IPS-11a (cell line): ENCODE data around the gene CORO1A.
A peak's percentile ranks its signal among the peaks of the same experiment; 100 is the strongest.
"Not testable (repeated sequence)": the region's sequence is repeated elsewhere in the genome, so short reads cannot be mapped to it uniquely, and the experiment has no call there.

Source experiments
- H3K4me3 ChIP-seq: one replicate; pipeline ENCODE4 v1.5.1; 2013; ENCODE audit warnings: low read depth, low read length, control low read depth

The CORO1A gene

GRCh38 chr16:30169416-30169815 lies 14.0 kb upstream of the CORO1A start:
- H3K4me3 ChIP-seq: not testable (repeated sequence)

GRCh38 chr16:30170145-30170544 lies 13.3 kb upstream of the CORO1A start:
- H3K4me3 ChIP-seq: not testable (repeated sequence)

GRCh38 chr16:30173054-30173453 lies 10.3 kb upstream of the CORO1A start:
- H3K4me3 ChIP-seq: no peak overlapping the region

GRCh38 chr16:30176876-30177275 lies 6.5 kb upstream of the CORO1A start:
- not testable (repeated sequence) for H3K4me3 ChIP-seq

DNA sequence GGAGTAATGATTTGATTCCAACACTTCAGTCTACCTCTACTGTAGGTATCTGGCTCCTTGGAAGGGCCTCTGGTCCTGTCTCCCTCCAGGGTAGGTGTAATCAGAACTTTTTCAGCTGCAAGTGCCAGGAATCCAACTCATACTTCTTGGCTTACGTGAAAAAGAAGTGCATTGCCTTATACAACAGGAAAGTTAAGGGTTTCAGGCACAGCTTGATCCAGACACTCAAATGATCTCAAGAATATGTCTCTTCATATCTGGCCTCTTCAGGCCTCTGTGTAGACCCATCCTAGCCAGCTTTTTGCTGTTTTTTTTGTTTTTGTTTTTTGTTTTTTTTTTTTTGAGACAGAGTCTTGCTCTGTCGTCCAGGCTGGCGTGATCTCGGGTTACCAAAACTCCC lies 4.2 kb upstream of the CORO1A start:
- no peak overlapping the region for H3K4me3 ChIP-seq

DNA sequence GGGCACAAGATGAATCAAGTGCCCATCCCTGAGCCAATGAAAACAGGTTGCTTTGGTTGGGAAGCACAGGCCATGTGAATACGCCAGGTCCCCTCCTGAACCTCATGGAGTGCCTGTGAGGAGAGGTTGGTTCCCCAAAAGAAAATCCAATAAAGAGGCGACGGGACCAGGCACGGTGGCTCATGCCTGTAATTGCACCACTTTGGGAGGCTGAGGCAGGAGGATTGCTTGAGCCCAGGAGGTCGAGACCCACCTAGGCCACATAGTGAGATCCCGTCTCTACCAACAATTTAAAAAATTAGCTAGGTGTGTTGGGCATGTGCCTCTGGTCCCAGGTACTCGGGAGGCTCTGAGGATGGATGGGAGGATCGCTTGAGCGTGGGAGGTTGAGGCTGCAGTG lies 3.5 kb upstream of the CORO1A start:
- no peak overlapping the region for H3K4me3 ChIP-seq

DNA sequence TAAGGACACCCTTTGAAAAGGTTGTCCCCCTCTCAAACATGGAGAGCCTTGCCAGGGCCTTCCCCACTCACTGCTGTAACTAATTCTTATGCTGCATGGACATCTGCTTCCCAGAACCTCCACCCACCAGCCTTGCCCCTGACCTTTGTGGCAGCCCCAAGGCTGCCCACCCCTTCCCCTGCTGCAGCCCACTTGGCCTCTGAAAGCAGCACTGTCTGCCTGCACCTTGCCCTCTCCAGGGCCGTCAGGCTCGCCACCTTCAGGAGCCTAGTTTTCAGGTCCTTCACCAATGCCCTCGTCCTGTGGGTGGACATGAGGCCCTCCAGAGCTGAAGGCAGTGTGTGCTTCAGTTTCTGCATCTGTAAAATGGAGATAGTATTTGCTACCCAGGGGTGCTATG lies 2.7 kb upstream of the CORO1A start:
- H3K4me3 ChIP-seq: no peak overlapping the region

DNA sequence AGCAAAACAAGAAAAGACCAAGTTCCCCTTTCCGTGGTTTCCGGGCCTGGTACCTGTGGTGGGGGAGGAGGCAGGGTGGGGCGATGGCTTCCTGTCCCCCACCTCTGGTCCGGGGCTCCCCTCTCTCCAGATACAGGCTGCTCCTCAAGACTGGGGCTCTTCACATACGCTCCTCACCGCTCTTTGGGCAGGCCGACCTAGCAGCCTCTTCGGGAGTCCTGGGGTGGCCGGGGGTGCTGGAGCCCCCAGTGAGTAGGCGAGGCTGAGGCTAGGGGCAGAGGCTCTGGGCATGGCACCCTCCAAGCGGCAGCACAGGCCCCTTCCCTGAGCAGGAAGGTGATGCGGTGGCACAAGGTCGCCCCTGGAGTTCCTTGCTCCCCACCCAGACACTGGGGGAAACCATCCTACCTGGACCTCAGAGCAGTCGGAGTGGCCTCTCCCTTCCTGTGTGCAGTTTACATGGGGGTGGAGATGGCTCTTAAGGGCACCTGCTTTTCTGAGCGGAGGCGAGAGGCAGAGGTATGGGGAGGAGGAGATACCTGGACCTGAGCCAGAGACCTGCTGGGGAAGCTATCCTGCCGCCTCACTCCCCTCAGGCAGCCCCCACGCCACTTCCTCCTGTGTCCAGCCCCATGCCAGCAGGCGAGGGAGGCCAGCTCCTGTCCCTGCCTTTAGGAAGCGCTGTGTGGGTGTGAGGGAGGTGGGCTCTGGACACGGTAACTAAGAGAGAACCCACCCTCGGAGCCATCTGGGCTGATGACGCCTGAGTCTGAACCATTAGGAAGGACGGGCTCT lies 891 bp downstream of the CORO1A start:
- H3K4me3 ChIP-seq: no peak overlapping the region

DNA sequence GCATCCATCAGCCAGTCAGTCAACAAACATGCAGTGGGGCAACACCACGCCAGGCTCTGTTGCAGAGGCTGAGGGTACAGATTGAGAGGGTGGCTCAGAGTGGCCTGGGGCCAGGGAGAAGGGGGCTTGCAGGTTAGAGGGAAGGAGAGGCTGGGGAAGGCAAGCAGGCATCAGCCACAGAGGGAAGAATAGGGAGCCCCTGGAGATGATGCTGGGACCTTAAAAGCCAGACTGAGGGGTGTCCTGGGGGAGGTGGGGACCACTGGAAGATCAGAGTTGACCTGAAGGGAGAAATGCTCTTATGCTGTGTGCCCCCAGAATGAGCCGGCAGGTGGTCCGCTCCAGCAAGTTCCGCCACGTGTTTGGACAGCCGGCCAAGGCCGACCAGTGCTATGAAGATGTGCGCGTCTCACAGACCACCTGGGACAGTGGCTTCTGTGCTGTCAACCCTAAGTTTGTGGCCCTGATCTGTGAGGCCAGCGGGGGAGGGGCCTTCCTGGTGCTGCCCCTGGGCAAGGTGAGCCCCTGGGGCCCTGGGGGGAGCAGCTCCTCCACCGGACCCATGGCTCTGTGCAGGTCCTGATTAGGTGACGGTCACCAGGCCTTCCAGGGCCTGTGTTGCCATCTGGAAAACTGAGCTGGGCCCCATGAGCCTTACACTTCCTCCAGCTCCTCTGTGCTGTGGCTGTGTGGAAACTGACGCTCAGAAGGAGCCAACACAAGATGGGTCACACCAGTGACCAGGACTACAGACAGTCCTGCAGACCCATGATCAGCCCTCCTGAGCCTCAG lies 1.7 kb downstream of the CORO1A start:
- no peak overlapping the region for H3K4me3 ChIP-seq

DNA sequence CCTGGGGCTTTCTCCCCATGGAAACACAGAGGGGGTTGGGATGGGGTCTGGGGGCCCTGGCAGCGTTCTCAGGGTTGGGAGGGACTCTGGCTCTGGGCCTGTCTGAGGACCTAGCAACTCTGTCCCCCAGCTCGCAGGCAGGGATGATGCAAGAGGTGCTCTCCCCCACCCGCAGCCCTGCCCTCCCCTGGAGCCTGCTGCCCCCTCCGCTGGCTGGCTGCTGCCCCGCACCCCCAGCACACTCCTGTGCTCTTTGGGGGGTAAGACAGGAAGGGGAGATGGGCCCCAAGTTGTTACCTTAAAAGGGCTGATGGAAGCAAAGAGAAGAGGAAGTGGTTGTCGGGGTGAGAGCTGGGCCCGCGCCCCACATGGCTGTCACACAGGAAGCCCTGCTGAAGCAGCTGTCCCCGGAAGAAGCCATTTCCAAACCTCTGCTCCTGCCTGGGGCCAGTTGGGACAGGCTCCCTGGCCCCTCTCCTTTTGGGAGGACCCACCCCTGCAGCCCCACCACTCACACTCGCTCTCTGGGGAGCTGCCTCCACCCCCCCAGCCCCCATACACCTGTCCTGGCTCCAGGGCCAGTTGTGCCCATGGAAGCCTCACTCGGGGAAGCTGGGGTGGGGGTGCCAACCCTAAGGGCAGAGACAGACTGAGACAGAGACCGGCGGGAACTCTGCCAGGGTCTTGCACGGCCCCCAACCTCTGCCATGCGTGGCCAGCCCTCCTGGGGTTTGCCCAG lies 2.5 kb downstream of the CORO1A start:
- H3K4me3 ChIP-seq: no peak overlapping the region

DNA sequence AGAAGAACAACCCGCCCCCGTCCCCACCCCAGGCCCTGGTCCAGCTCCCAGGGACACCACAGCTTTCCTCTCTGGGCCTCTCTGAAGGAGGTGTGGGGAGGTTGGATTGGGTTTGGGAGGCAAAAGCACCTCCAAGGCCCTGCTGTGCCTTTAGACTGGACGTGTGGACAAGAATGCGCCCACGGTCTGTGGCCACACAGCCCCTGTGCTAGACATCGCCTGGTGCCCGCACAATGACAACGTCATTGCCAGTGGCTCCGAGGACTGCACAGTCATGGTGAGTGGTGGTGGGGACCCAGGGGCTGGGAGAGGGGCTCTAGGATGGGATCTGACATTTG lies 3.0 kb downstream of the CORO1A start:
- H3K4me3 ChIP-seq: no peak overlapping the region

DNA sequence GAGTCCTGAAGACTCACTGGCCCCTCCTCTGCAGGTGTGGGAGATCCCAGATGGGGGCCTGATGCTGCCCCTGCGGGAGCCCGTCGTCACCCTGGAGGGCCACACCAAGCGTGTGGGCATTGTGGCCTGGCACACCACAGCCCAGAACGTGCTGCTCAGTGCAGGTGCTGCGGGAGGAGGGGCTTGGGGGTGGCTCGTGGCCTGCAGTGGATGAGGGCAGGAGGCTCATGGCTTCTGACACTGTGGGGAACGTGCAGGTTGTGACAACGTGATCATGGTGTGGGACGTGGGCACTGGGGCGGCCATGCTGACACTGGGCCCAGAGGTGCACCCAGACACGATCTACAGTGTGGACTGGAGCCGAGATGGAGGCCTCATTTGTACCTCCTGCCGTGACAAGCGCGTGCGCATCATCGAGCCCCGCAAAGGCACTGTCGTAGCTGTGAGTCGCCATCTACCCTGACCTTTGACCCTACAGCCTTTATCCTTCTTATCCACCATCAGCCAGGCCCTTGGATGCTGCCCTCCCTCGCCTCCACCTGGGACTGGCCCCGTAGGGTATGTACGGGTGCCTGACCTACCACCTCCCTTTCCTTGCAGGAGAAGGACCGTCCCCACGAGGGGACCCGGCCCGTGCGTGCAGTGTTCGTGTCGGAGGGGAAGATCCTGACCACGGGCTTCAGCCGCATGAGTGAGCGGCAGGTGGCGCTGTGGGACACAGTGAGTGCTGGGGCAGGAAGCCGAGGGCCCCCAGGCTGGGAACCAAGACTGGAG lies 3.6 kb downstream of the CORO1A start:
- H3K4me3 ChIP-seq: no peak overlapping the region

GRCh38 chr16:30187556-30187865 lies 4.1 kb downstream of the CORO1A start:
- H3K4me3 ChIP-seq: no peak overlapping the region

- H3K4me3 ChIP-seq: no peak overlapping the region
Measured at GRCh38 chr16:30187971-30188561, 4.7 kb downstream of the CORO1A start.

DNA sequence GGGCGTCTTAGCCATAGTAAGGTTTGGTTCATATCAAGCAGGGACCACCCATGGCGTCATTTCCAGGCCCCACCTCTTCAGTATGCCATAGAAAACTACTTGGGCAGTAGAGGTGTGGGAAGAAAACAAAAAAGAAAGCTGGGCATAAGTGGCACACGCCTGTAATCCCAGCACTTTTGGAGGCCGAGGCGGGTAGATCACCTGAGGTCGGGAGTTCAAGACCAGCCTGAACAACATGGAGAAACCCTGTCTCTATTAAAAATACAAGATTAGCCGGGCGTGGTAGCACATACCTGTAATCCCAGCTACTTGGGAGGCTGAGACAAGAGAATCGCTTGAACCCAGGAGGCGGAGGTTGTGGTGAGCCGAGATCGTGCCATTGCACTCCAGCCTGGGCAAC lies 7.8 kb downstream of the CORO1A start:
- H3K4me3 ChIP-seq: not testable (repeated sequence)

DNA sequence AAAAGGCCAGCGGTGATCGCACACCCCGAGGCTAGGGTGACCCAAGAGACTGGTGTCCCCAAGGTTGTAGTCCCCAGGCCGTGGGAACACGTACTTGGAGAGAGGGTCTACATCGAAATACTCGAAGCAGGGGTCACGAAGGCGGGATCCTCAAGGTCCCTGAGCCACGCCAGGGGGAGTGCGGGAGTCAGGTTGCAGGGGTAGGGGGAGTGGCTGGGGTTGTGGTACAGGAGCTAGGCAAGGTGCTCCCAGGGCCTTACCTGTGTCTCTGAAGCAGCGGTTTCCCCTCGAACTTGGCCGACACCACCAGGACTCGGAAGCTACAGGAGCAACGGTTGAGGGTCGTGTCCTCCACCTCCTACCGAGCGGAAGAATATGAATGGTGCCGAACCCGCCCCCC lies 9.7 kb downstream of the CORO1A start:
- H3K4me3 ChIP-seq: not testable (repeated sequence)

DNA sequence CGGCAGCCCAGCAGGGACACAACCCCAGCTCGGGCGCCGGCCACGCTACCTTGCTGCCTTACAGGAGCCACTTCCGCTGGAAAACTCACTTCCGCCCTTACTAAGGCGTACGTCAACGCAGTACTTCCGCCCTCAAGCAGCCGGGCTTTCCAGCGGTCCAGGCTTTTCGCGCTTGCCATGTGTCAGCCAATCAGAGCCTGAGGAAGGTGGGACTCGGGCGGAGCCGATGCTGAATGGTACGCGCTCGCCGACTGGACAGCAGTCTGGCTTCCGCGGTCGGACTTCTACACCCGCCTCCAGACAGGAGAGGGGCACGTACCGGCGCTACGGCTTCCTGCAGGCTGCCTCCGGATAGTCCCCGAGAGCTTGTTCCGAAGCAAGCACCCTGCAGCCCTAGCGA lies 10.2 kb downstream of the CORO1A start, which contains the start of the genes BOLA2B and SLX1A:
TSS of gene BOLA2B (minus strand) at position 52 of the 400 bp plus-strand sequence. CDS start 71 bp downstream, outside the sequence.
TSS of gene SLX1A (plus strand) at position 261 of the 400 bp plus-strand sequence. CDS start 210 bp downstream, outside the sequence.
- peak within 1 kb of the TSS; percentile 25 for H3K4me3 ChIP-seq

GRCh38 chr16:30194172-30194925 lies 10.9 kb downstream of the CORO1A start:
- H3K4me3 ChIP-seq: peak overlapping the region; percentile 25

DNA sequence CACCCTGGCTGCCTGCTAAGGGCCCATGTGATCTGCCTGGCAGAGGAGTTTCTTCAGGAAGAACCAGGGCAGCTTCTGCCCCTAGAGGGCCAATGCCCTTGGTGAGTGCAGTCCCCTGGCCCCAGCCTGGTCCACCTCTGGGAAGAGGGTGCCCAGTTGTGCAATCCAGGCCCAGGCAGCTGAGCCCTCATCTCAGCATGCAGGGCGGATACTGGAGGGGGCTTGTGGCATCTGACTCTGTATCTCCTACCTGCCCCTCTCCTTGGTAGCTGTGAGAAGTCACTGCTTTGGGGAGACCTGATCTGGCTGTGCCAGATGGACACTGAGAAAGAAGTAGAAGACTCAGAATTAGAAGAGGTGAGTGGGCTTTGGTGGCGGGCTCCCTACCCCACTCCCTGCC lies 13.6 kb downstream of the CORO1A start:
- H3K4me3 ChIP-seq: not testable (repeated sequence)

DNA sequence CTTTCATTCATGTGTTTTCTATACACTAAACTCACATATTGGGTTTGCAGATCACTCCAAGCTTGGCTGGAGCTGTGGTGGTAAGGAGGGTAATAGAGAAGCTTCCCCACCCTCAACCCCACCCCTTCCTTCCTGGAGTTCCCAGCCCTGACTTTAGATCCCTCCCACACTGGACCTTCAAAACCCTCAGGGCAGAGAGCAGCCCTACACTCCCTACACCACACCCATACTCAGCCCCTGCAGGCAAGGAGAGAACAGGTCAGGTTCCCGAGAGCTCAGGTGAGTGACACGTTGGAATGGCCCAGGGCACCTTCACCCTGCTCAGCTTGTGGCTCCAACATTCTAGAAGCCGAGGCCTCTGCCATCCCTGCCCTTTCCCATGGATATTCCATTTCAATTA lies 15.6 kb downstream of the CORO1A start, which contains the start of gene SULT1A3:
TSS of gene SULT1A3 (plus strand) at position 207 of the 400 bp plus-strand sequence. CDS start 1,474 bp downstream, outside the sequence.
- H3K4me3 ChIP-seq: not testable (repeated sequence)
